Skeletal muscle tissue (tissue), 4 donors: Measurements from ENCODE around the gene DMAC2L. TPM values are rescaled to one million over a fixed set of nuclear protein-coding genes. Genes with fewer than 3 reads are reported as not detected.
"Not testable (repeated sequence)": the region's sequence is repeated elsewhere in the genome, so short reads cannot be mapped to it uniquely, and the experiment has no call there.

Experiments
- H3K27ac ChIP-seq: one replicate; pipeline ENCODE4 v1.7.0; 2013; ENCODE audit warnings: mild to moderate bottlenecking, low read depth, low read length, inconsistent platforms
- H3K27me3 ChIP-seq, 3 donors: one replicate each; pipeline ENCODE4 v1.7.0; 2013; ENCODE audit warnings: low read length in 3 of 3; ENCODE audit not compliant: control insufficient read depth in 3 of 3, insufficient read depth in 3 of 3
- H3K36me3 ChIP-seq, 3 donors: one replicate each; pipeline ENCODE4 v1.7.0; 2013; ENCODE audit warnings: low read length in 3 of 3; ENCODE audit not compliant: control insufficient read depth in 3 of 3, insufficient read depth in 3 of 3
- H3K4me1 ChIP-seq, 3 donors: one replicate each; pipeline ENCODE4 v1.7.0; 2013; ENCODE audit warnings: low read length in 3 of 3, mild to moderate bottlenecking in 3 of 3; ENCODE audit not compliant: control insufficient read depth in 3 of 3, insufficient read depth in 3 of 3
- H3K4me3 ChIP-seq, 3 donors: one replicate each; pipeline ENCODE4 v1.7.0; 2013; ENCODE audit warnings: low read length in 3 of 3
- H3K9ac ChIP-seq, 3 donors: one replicate each; pipeline ENCODE4 v1.7.0; 2013; ENCODE audit warnings: low read length in 3 of 3, mild to moderate bottlenecking in 3 of 3, moderate library complexity in 2 of 3, low read depth in 1 of 3
- H3K9me3 ChIP-seq, 3 donors: one replicate each; pipeline ENCODE4 v1.7.0; 2013; ENCODE audit warnings: low read length in 3 of 3; ENCODE audit not compliant: control insufficient read depth in 3 of 3
- total RNA-seq: library from RNA; depleted of rRNA; stranded (reverse); fragments of >200 nt; gene quantifications from one replicate; pipeline ENCODE4 v1.2.3, GENCODE V29; 2014
- donor health status: Osteomylitis.

DMAC2L gene
- total RNA-seq, 1 donor from 2014 or later, result 4.7 TPM

DNA sequence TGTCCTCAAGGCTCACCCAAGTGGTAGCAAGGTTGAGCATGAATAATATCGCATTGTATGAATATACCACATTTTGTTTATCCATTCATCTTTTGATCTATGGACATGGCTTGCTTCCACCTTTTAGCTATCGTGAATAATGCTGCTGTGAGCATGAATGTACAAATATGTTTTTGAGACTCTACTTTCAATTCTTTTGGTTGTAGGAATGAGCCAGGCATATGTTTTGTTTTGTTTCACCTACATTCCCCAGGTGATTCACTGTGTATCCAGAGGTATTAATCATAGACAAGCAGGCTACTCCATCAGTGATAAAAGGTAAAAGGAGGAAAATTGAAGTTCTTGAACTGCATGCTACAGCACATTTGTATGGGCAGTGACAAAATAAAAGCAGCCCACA, 48.7 kb downstream of the DMAC2L start:
- H3K4me1 ChIP-seq, result peaks cover 0 to 6% (median 4%) of the 10 kb centered on the region in 3 donors
- H3K9me3 ChIP-seq, result no peaks in the 10 kb centered on the region
- no peaks in the 10 kb centered on the region for H3K27me3 ChIP-seq
- H3K4me3 ChIP-seq, result no peak overlapping the region
- H3K27ac ChIP-seq, result no peak overlapping the region
- H3K36me3 ChIP-seq, result no peaks in the 10 kb centered on the region
- no peak overlapping the region for H3K9ac ChIP-seq

DNA sequence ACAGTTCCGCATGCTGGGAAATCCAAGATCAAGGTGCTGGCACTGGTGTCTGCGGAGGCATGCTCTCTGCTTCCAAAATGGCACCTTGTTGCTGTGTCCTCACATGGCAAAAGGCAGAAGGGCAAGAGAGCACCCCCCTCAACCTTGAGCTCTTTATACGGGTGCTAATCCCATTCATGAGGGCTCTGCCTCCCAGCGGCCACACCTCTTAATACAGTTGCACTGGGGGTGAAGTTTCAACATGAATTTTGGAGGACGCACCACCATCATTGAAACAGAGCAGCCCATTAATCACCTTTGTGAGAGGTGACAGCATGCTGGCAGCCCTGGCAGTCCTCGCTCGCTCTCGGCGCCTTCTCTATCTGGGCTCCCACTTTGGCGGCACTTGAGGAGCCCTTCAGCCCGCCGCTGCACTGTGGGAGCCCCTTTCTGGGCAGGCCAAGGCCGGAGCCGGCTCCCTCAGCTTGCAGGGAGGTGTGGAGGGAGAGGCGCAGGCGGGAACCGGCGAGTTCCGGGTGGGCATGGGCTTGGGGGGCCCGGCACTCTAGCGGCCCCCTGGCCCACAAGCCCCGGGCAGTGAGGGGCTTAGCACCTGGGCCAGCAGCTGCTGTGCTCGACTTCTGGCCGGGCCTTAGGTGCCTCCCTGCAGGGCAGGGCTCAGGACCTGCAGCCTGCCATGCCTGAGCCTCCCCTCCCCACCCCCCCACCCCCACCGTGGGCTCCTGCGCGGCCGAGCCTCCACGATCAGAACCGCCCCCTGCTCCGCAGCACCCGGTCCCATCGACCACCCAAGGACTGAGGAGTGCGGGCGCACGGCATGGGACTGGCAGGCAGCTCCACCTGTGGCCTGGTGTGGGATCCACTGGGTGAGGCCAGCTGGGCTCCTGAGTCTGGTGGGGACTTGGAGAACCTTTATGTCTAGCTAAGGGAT, 49.6 kb downstream of the DMAC2L start:
- not testable (repeated sequence) for H3K9me3 ChIP-seq, H3K9ac ChIP-seq, H3K4me1 ChIP-seq, H3K36me3 ChIP-seq, H3K27ac ChIP-seq, H3K4me3 ChIP-seq, H3K27me3 ChIP-seq

DNA sequence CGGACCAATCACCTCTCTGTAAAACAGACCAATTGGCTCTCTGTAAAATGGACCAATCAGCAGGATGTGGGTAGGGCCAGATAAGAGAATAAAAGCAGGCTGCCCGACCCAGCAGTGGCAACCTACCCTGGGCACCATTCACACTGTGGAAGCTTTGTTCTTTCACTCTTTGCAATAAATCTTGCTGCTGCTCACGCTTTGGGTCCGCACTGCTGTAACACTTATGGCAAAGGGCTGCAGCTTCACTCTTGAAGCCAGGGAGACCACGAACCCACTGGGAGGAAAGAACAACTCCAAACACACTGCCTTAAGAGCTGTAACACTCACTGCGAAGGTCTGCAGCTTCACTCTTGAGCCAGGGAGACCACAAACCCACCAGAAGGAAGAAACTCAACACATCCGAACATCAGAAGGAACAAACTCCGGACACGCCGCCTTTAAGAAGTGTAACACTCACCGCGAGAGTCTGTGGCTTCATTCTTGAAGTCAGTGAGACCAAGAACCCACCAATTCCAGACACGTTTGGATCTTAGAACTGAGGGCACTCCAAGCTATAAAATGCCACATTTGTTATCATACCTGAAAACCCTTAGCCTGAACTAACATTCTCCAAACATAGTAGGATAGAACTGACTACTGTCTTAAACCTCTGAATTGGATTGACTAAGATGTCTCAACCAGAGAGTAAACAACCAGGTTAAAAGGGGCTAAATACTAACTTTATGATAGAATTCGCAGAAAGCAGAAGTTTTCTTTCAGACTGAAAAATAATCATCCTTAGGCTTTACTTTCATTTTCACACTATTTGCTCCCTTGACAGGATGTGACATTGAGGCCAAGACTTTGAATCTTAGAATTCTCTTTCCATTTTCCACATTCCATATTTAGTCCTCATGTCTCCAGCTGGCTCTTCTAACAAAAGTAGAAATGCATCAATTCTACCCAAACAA, 50.9 kb downstream of the DMAC2L start:
- peak overlapping the region in 1 of 3 donors; percentile 51 for H3K9ac ChIP-seq
- no peaks in the 10 kb centered on the region for H3K9me3 ChIP-seq
- H3K4me1 ChIP-seq, result peaks cover 0 to 6% (median 4%) of the 10 kb centered on the region in 3 donors
- H3K27ac ChIP-seq, result peak overlapping the region; percentile 48
- H3K36me3 ChIP-seq, result no peaks in the 10 kb centered on the region
- H3K27me3 ChIP-seq, result no peaks in the 10 kb centered on the region
- H3K4me3 ChIP-seq, result peak overlapping the region; percentile 18 to 59 (median 49)

DNA sequence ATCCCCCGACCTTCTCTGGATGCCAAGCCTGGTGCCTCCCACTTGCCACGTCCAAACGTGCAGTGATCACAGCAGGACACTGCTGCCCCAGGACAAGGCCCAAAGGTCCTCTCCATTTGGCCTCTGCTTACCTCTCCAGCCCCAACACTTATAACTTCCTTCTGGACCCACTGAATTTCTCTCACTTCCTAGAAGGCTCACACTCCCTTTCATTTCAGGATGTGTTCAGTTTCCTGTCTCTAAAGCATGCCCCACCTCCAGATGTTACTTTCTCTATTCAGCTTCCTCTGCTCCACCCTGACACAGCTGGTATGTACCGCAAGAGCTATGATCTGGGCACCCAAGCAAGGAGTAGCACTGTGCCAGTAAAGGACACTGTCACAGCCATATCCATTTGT, 51.6 kb downstream of the DMAC2L start:
- no peak overlapping the region for H3K9ac ChIP-seq
- H3K27ac ChIP-seq, result peak overlapping the region; percentile 48
- no peaks in the 10 kb centered on the region for H3K36me3 ChIP-seq
- peak overlapping the region; percentile 18 to 59 (median 49) for H3K4me3 ChIP-seq
- H3K9me3 ChIP-seq, result no peaks in the 10 kb centered on the region
- no peaks in the 10 kb centered on the region for H3K27me3 ChIP-seq
- peaks cover 0 to 6% (median 4%) of the 10 kb centered on the region in 3 donors for H3K4me1 ChIP-seq

DNA sequence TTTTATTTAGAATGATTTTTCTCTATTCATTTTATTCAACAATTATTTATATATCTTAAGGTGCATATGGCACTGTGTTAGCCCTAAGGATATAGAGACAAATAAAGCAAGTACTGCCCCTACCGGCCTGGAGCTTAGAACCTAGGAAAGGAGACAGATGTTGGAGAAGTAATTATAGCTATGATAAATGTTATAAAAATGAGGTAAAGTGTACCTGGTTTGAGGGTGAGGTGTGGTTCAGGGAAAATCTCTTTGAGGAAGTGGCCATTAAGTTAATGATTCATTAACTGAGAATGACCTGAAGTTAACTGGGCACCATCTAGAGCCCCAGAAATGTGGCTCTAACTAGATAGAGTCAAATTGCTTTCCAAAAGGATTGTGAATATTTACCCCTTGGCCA, 52.7 kb downstream of the DMAC2L start:
- Histone ChIP-seq H3K4me3 (no peak overlapping the region), H3K9ac (no peak overlapping the region), H3K9me3 (no peaks in the 10 kb centered on the region), H3K36me3 (no peaks in the 10 kb centered on the region), H3K27ac (no peak overlapping the region), H3K27me3 (no peaks in the 10 kb centered on the region), H3K4me1 (peaks cover 0 to 6% (median 4%) of the 10 kb centered on the region in 3 donors)

DNA sequence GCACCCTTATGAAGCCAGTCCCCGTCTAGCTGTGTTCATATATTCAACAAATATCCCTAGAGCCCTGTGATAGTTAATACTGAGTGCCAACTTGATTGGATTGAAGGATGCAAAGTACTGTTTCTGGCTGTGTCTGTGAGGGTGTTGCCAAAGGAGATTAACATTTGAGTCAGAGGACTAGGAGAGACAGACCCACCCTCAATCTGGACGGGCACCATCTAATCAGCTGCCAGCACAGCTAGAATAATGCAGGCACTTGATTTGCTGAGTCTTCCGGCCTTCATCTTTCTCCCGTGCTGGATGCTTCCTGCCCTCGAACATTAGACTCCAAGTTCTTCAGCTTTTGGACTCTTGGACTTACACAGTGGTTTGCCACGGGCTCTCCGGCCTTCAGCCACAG, 53.4 kb downstream of the DMAC2L start:
- not testable (repeated sequence) for H3K4me1 ChIP-seq, H3K9ac ChIP-seq, H3K36me3 ChIP-seq, H3K27me3 ChIP-seq, H3K27ac ChIP-seq, H3K9me3 ChIP-seq, H3K4me3 ChIP-seq

DNA sequence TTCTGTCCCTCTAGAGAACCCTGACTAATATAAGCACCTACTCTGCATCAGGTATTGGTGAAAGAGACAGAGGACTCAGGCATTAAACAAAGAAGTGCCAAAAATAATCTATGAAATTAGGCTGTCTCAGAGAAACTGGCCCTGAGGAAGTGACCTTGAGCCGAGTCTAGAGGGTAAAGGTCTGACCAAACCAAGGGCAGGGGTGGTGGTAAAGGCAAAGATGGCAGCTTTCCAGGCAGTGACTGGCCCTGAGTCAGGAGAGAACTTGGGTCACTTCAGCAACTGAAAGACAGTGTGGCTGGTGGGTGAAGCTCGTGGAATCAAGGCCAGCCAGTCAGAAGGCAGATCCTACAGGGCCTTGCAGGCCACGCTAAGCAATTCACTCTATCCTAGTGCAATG, 54.0 kb downstream of the DMAC2L start:
- Histone ChIP-seq H3K4me3 (no peak overlapping the region), H3K9ac (no peak overlapping the region), H3K36me3 (no peaks in the 10 kb centered on the region), H3K27ac (no peak overlapping the region), H3K27me3 (no peaks in the 10 kb centered on the region), H3K4me1 (peaks cover 0 to 6% (median 4%) of the 10 kb centered on the region in 3 donors), H3K9me3 (no peaks in the 10 kb centered on the region)

DNA sequence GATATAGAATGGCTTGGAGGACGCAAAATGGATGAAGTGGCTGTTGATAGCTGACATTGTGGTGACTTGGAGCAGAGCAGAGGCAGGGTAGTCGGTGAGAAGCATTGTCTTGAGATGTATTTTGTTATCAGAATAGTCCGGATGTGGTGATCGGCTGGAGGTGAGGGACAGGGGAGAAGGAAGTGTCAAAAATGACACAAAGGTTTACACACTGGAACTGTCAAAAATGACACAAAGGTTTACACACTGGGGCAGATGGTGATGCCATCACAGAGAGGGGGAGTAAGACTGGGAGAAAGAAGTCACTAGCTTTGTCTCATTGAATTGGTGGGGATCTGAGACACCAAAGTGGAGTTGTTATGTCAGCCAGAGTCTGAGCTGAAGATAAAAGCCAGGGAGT, 54.5 kb downstream of the DMAC2L start:
- Histone ChIP-seq H3K27ac (no peak overlapping the region), H3K4me3 (no peak overlapping the region), H3K9me3 (no peaks in the 10 kb centered on the region), H3K36me3 (no peaks in the 10 kb centered on the region), H3K27me3 (no peaks in the 10 kb centered on the region), H3K9ac (no peak overlapping the region), H3K4me1 (peaks cover 0 to 6% (median 4%) of the 10 kb centered on the region in 3 donors)

DNA sequence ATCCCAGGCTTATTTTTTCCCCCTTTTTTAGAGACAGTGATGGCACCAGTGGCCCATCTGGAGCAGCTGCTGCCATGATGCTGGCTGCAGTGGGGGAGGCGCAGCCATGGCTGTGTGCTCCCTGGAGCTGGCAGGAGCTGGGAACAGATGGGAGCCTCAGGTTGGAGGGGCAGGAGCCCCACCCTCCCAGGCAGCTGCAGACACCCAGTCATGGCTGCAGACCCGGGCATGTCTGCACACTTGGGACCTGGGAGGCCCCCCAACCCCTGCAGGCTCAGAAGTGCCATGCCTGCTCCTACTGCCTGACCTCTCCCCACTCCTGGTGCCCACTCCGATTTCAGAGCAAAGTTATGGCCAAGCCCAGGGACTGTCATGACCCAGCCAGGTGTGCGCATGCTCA, 59.4 kb downstream of the DMAC2L start:
- no peaks in the 10 kb centered on the region for H3K4me1 ChIP-seq
- H3K27me3 ChIP-seq, result no peaks in the 10 kb centered on the region
- H3K36me3 ChIP-seq, result no peaks in the 10 kb centered on the region
- H3K4me3 ChIP-seq, result no peak overlapping the region
- no peaks in the 10 kb centered on the region for H3K9me3 ChIP-seq
- no peak overlapping the region for H3K9ac ChIP-seq
- H3K27ac ChIP-seq, result no peak overlapping the region

DNA sequence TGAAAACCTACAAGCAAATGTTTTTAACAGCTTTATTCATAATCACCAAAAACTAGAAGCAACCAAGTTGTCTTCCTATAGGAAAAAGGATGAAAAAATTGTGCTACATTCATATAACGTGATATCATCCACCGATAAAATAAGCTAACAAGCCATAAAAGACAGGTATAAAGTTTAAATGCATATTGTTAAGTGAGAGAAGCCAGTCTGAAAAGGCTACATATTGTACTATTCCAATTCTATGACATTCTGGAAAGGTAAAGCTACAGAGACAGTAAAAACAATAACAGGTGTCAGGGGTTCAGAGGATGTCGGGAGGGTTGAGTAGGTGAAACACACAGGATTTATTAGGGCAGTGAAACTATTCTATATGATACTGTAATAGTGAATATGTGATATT, 61.8 kb downstream of the DMAC2L start:
- no peak overlapping the region for H3K27ac ChIP-seq
- no peaks in the 10 kb centered on the region for H3K9me3 ChIP-seq
- H3K9ac ChIP-seq, result no peak overlapping the region
- H3K4me1 ChIP-seq, result no peaks in the 10 kb centered on the region
- H3K36me3 ChIP-seq, result no peaks in the 10 kb centered on the region
- H3K27me3 ChIP-seq, result no peaks in the 10 kb centered on the region
- no peak overlapping the region for H3K4me3 ChIP-seq
